Activated T-cell treated with anti-CD3 and anti-CD28 coated beads, Interleukin-2, amount 50 U/mL, for 4 hours (primary cell): ENCODE results near the gene ALG8. TPM values are rescaled to one million over a fixed set of nuclear protein-coding genes. Genes with fewer than 3 reads are reported as not detected.
"Not testable (repeated sequence)": the region's sequence is repeated elsewhere in the genome, so short reads cannot be mapped to it uniquely, and the experiment has no call there.

Experiments used
- ATAC-seq, 2 donors: fragments of 200-7000 bp; cut with Tn5 transposase; one replicate each; pipeline ENCODE4 v1.10.0; 2021
- DNase-seq: peaks from one replicate; pipeline ENCODE4 v3.0.0-alpha.2; 2020
- H3K27me3 Mint-ChIP-seq: one replicate; pipeline ENCODE4 v1.8.0; 2021; ENCODE audit warnings: low read depth, mixed read lengths
- H3K36me3 Mint-ChIP-seq: one replicate; pipeline ENCODE4 v1.8.0; 2022; ENCODE audit warnings: mixed read lengths; ENCODE audit not compliant: insufficient read depth
- H3K4me1 Mint-ChIP-seq: one replicate; pipeline ENCODE4 v1.8.0; 2021; ENCODE audit warnings: low read depth, mixed read lengths
- H3K4me3 Mint-ChIP-seq: one replicate; pipeline ENCODE4 v1.8.0; 2021; ENCODE audit warnings: mild to moderate bottlenecking, moderate library complexity, mixed read lengths
- H3K9me3 Mint-ChIP-seq: one replicate; pipeline ENCODE4 v1.8.0; 2021; ENCODE audit warnings: mixed read lengths
- total RNA-seq, 3 donors: library from RNA; stranded (reverse); gene quantifications; one replicate each; pipeline ENCODE4 v1.2.1, GENCODE V29; 2021

Gene ALG8
- total RNA-seq = 10 to 100 TPM; 41.4 to 54.2 (median 51.5) TPM

DNA sequence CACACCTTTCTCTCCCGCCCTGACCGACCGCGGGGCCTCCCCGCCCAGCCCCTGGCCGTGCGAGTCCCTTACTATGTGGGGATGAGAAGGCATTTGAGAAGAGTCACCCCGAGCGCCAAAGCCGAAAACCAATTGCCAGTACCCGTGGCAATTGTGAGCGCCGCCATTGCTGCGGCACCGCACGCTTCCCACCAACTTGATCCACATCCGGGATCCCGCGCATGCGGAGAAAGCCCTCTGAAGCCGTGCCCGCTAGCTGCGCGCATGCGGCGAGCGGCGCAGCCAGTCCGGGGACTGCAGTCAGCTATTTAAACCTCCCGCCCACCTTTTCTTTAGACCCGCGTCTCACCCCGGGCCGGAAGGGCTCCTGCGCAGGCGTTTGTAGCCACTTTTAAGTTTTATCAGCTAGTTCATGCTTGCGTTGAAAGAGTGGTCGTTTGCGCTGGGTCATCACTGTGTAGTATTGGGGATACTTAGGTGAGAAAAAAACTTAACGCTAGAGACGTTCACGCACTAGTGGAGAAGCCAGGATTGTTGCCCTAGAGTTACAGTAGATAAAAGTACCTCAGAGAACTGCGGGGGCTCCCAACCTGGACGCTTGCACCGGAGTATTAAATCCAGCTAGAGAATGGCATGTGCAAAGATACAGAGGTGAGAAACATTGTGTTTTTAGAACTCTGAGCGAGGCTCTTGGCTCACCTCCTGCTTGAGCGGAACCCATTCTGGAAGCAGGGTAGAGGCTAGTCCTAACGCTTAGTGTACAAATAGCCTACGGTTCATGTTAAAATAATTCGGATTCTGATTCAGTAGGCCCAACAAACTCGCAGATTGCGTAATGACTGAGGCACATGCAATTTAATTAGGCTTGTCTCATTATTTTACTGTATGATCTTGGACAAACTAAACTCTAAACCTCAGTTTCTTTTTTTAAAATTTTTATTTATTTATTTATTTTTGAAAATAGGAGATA lies at the start of gene ALG8:
TSS of gene ALG8 (minus strand) at position 205 of the 970 bp plus-strand sequence. CDS start at position 167, 38 bp downstream.
- Mint-ChIP-seq H3K4me3 (peak within 1 kb of the TSS; percentile 91), H3K36me3 (peaks cover 16% of the 10 kb centered on the region), H3K27me3 (no peaks in the 10 kb centered on the region), H3K4me1 (peaks cover 29% of the 10 kb centered on the region), H3K9me3 (no peaks in the 10 kb centered on the region)
- ATAC-seq (peak; percentile 95), DNase-seq (peak; percentile 96)

DNA sequence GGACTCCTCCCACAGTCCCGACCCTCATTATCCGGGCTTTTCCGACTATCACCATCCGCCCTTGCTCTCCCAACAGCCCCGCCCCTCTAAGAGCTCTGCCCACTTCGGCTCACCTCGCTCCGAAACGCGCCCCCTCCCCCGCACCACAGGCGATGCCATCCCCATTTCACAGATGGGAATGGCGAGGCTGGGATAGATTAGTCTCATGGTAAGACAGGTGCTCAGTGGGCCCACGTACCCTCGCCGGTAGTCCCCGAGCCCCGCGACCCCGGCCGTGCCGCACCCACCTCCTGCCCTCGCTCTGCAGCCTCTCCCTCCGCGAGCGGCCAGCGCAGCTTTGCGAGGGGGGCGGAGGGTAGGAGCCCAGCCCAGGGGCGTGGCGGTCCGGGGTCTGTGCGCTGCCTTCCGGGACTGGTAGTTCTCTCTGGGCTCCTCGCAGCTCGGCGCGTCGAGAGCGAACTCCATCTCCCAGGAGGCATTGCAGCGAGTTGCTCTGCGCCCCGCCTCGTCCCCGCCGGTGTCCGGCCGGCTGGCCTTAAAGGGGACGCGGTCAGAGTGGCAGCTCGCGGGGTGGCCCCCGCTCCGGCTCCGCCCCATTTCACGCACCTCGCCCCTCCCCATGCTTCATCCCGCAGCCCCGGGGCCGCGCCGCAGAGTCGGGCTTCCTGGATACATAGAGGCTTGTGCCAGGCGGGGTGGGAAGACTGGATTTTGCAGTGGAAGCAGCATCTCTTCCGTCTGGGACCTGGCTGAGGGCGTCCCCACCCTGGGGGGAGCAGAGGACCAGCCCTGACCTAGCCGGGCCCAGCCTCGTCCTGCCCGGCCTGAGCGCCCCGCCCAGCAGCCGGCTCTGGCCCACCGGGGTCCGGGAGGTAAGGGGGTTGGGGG lies 49.1 kb upstream of the ALG8 start, which contains the start of the genes KCTD21 and USP35:
TSS of gene KCTD21 (minus strand) at position 341 of the 888 bp plus-strand sequence. CDS start 14,072 bp downstream, outside the sequence.
TSS of gene USP35 (plus strand) at position 634 of the 888 bp plus-strand sequence. CDS start 7,327 bp downstream, outside the sequence.
- Mint-ChIP-seq H3K27me3 (no peaks in the 10 kb centered on the region), H3K36me3 (peaks cover 1% of the 10 kb centered on the region), H3K9me3 (no peaks in the 10 kb centered on the region), H3K4me1 (peaks cover 52% of the 10 kb centered on the region), H3K4me3 (peak within 1 kb of the TSS; percentile 99)
- DNase-seq (peak; percentile 88), ATAC-seq (peak; percentile 90 to 93)

DNA sequence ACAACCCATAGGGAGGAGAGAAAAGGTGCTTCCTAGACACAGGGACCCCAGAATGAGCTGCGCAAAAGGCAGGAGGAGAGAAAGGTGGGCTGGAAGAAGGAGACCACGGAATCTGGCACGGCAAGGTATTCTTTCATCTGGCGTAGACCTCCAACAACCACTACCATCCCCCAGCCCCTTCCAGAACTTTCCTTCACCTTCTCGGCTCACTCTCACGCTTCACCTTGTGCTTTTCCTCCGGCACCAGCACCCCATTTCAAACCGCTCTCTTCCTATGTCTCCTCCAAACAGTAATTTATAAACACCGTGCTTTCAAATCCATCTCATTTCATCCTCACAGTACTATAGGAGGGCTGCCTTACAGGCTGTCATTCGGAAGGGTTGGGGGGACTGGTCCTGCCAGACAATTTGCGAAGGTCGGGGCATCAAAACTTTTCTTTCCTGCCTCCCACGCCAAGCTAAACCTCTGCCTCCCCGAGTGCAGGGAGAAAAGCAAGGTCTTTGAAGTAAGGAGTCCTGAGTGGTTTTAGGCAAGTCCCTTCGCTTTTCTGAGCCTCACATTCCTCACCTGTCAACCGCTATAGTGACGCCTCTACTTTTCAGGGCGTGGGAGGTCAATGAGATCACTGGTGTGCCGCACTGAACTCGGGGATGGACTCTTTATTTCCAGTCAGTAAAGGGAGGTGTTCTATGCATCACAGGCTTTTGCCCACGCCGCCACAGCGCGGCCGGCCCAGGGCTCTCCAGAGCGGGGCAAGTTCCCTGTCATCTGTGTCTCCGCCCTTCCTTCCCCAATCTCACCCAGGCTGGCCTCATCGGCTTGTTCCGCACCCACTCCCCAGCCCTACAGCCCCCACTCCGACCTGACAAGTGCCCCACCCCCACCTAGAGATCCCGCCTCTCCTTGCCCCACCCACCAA lies 48.2 kb upstream of the ALG8 start:
- H3K4me1 Mint-ChIP-seq = peaks cover 45% of the 10 kb centered on the region
- ATAC-seq = peak; percentile 78 to 80

DNA sequence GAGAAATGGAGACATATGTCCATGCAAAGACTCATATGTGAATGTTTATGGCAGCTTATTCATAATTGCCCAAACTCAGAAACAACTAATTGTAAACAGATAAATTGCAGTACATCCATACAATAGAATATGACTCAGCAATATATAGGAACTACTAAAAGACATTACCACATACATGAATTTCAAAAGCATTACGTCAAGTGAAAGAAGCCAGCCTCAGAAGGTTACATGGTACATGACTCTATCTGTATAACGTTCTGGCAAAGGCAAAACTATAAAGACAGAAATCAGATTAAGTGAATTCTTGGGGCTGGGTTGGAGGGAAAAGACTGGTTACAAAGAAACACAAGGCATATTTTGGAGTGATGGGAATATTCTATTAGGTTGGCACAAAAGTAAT lies 41.8 kb upstream of the ALG8 start:
- H3K36me3 Mint-ChIP-seq = peaks cover 19% of the 10 kb centered on the region
- H3K4me3 Mint-ChIP-seq = no peak overlapping the region
- no peaks in the 10 kb centered on the region for H3K27me3 Mint-ChIP-seq
- no peak for ATAC-seq
- H3K4me1 Mint-ChIP-seq = no peaks in the 10 kb centered on the region
- DNase-seq = no peak
- peaks cover 4% of the 10 kb centered on the region for H3K9me3 Mint-ChIP-seq

More for the DNA sequence above, 48.2 kb upstream of the ALG8 start:
- peak overlapping the region; percentile 99 for H3K4me3 Mint-ChIP-seq
- peak; percentile 79 for DNase-seq
- H3K27me3 Mint-ChIP-seq = no peaks in the 10 kb centered on the region
- H3K36me3 Mint-ChIP-seq = peaks cover 3% of the 10 kb centered on the region
- no peaks in the 10 kb centered on the region for H3K9me3 Mint-ChIP-seq

DNA sequence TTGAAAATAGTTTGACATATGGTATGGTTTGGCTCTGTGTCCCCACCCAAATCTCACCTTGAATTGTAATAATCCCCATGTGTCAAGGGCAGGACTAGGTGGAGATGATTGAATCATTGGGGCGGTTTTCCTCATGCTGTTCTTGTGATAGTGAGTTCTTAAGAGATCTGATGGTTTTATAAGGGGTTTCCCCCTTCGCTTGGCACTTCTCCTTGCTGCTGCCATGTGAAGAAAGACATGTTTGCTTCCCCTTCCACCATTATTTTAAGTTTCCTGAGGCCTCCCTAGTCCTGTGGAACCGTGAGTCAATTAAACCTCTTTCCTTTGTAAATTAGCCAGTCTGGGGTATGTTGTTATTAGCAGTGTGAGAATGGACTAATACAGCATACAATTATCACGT lies 41.3 kb upstream of the ALG8 start:
- DNase-seq (no peak), ATAC-seq (no peak)
- Mint-ChIP-seq H3K4me1 (no peaks in the 10 kb centered on the region), H3K9me3 (peaks cover 4% of the 10 kb centered on the region), H3K4me3 (no peak overlapping the region), H3K36me3 (peaks cover 19% of the 10 kb centered on the region), H3K27me3 (no peaks in the 10 kb centered on the region)

DNA sequence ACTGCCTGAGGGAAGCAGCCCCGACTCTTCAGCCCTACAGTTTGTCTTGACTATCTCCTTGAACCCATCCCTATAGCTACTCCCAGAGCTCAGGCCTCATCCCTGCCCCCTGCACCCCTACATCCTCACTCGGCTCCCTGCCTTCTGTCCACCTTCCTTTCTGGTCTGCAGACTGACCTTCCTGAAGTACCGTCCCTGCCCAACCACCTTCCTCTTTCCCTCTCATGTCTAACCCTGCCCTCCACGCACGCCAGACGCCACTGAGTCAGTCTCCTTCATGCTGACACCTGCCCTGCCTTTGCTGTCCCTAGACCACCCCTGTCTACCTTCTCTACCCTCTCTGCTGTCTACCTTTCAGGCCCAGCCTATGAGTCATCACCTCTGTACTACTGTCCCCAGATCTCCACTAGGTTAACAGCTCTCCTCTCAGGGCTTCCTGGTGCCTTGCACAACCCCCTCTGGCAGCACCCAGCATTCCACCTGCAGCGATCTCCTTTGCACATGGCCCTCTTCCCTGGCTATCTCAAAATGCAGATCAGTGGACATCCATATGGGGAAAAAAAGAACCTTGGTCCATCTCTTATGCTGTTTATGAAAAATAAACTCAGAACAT lies 40.1 kb upstream of the ALG8 start:
- peaks cover 4% of the 10 kb centered on the region for H3K9me3 Mint-ChIP-seq
- H3K27me3 Mint-ChIP-seq = no peaks in the 10 kb centered on the region
- H3K36me3 Mint-ChIP-seq = peaks cover 19% of the 10 kb centered on the region
- H3K4me1 Mint-ChIP-seq = no peaks in the 10 kb centered on the region
- H3K4me3 Mint-ChIP-seq = no peak overlapping the region
- ATAC-seq (no peak), DNase-seq (no peak)

DNA sequence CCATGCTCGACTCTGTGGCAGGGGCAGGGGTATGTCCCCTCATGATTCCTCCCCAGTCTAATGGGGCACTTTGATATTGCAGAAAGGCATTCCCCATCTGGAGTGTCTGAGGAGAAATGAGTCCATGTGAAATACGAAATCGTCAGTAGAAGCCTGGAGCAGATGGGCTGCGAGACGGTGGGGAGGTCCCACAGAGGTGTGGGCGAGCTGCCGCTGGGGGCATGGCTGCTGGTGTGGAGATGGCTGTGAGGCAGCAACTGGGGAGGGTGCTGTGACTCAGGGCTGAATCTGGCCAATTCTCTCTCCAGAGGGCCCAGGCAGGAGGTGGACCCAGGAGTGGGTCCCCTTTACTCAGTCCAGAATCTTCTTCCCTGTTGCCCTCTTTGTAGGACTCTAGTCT lies 37.8 kb upstream of the ALG8 start:
- DNase-seq (no peak), ATAC-seq (no peak)
- no peaks in the 10 kb centered on the region for H3K27me3 Mint-ChIP-seq
- no peak overlapping the region for H3K4me3 Mint-ChIP-seq
- peaks cover 4% of the 10 kb centered on the region for H3K9me3 Mint-ChIP-seq
- no peaks in the 10 kb centered on the region for H3K4me1 Mint-ChIP-seq
- peaks cover 33% of the 10 kb centered on the region for H3K36me3 Mint-ChIP-seq

DNA sequence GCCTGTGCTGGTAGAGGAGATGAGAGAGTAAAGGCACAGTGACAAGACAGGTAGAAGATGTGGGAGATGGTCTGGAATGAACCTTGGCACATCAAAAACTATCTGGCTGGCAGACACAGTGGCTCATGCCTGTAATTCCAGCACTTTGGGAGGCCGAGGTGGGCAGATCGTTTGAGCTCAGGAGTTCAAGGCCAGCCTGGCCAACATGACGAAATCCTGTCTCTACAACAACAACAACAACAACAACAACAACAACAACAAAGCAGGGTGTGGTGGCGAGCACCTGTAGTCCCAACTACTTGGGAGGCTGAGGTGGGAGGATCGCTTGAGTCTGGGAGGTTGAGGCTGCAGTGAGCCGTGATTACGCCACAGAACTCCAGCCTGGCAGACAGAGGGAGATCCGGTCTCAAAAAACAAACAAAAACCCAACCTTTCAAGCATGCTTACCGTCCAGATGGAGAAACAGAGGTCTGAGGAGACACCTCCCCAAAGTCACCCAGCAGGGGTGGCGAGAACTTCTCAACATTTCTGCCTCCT lies 37.2 kb upstream of the ALG8 start:
- Mint-ChIP-seq H3K27me3 (no peaks in the 10 kb centered on the region), H3K9me3 (peaks cover 4% of the 10 kb centered on the region), H3K4me3 (no peak overlapping the region), H3K4me1 (no peaks in the 10 kb centered on the region), H3K36me3 (peaks cover 33% of the 10 kb centered on the region)
- ATAC-seq (no peak), DNase-seq (no peak)

DNA sequence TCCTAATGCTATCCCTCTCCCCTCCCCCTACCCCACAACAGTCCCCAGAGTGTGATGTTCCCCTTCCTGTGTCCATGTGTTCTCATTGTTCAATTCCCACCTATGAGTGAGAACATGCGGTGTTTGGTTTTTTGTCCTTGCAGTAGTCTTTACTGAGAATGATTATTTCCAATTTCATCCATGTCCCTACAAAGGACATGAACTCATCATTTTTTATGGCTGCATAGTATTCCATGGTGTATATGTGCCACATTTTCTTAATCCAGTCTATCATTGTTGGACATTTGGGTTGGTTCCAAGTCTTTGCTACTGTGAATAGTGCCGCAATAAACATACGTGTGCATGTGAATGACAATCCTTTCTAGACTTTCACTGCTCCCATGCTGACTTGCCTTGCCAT lies 36.4 kb upstream of the ALG8 start:
- not testable (repeated sequence) for ATAC-seq, H3K27me3 Mint-ChIP-seq, DNase-seq, H3K4me1 Mint-ChIP-seq, H3K9me3 Mint-ChIP-seq, H3K4me3 Mint-ChIP-seq
- peaks cover 29% of the 10 kb centered on the region for H3K36me3 Mint-ChIP-seq

DNA sequence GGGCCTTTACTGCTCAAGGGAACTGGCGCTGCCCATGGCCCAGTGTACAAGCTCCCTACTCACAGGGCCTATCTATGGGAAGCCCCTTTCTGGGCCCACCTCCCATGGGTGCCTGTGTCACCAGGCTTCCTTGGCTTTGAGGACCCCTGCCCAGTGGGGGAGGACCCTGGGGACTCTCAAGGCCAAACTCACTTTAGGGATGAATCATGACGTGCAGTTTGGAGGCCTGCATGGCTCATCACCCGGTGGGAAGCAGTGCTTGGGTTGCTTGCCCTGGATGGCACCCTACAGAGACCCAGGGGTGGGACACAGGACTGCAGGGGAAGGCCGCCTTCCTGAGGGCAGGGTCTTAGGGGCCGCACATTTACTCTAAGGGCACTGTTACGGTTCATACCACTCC lies 32.5 kb upstream of the ALG8 start:
- Mint-ChIP-seq H3K4me1 (no peaks in the 10 kb centered on the region), H3K27me3 (no peaks in the 10 kb centered on the region), H3K36me3 (peaks cover 26% of the 10 kb centered on the region), H3K9me3 (no peaks in the 10 kb centered on the region), H3K4me3 (no peak overlapping the region)
- ATAC-seq (no peak), DNase-seq (no peak)

DNA sequence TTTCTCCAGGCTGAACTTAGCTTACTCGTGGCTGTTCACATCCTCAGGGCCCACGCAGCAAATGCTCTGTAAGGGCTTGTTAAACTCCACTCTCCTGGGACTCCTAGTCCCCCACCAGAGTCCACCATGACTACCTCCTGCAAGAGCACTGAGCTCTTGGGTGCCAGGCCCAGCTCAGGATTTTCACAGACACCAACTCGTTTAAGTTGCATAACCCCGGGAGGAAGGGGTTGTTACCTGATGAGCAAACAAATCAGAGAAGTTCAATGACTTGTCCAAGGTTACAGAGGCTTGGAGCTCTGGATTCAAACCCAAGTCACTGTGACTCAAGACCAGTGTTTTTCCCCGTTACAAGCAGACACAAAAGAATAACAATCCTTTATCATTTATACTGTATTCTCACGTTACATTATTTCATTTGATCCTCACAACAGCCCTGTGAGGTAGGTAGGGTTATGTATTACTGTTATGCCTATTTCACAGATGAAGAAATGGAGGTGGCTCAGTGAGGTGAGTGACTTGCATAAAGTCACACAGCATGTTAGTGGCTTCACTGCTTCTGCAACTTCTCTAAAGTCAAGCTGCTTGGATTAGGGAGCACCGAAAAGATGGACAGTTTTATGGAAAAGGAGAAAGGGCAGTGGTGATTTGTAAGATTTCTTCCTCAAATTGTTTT lies 31.6 kb upstream of the ALG8 start:
- ATAC-seq (no peak), DNase-seq (no peak)
- Mint-ChIP-seq H3K9me3 (no peaks in the 10 kb centered on the region), H3K4me1 (no peaks in the 10 kb centered on the region), H3K27me3 (no peaks in the 10 kb centered on the region), H3K4me3 (no peak overlapping the region), H3K36me3 (peaks cover 21% of the 10 kb centered on the region)

DNA sequence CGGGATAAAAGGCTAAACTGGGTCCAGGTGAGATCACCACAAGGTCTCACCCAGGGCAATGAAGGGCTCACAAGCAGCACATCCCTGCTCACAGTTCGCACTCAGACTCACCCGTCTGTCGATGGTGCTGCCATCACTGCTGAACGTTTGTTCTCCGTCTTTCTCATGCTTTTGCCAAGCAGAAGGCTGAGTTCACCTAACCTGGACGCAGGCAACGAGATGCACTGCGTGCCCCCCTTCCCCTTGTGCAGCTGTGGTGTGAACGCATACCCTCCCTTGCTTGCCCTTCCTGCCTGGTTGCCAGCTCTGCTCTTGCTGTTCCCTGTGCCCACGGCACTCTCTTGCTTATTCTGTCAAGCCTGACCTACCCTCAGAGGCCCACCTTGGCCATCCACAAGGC lies 31.0 kb upstream of the ALG8 start:
- Mint-ChIP-seq H3K4me1 (no peaks in the 10 kb centered on the region), H3K27me3 (no peaks in the 10 kb centered on the region), H3K4me3 (no peak overlapping the region), H3K9me3 (no peaks in the 10 kb centered on the region), H3K36me3 (peaks cover 21% of the 10 kb centered on the region)
- DNase-seq (no peak), ATAC-seq (no peak)
